HG02678 (cell line): ENCODE results near the gene KLHL35.
"Not testable (repeated sequence)": the region's sequence is repeated elsewhere in the genome, so short reads cannot be mapped to it uniquely, and the experiment has no call there.

Experiments used
- ATAC-seq: cut with Tn5 transposase; IDR thresholded peaks from one replicate; pipeline ENCODE4 v1.9.1; 2021; ENCODE audit warnings: mild to moderate bottlenecking, moderate library complexity; ENCODE audit not compliant: unreplicated experiment

Gene KLHL35

GRCh38 chr11:75394085-75394840 is 38.7 kb downstream of the KLHL35 start:
- ATAC-seq = no peak

- ATAC-seq = no peak
Observed at GRCh38 chr11:75389925-75390324, 43.1 kb downstream of the KLHL35 start.

GRCh38 chr11:75389276-75389605 is 43.8 kb downstream of the KLHL35 start:
- no peak for ATAC-seq

GRCh38 chr11:75388386-75389275 is 44.4 kb downstream of the KLHL35 start:
- no peak for ATAC-seq

GRCh38 chr11:75387736-75388294 is 45.2 kb downstream of the KLHL35 start:
- ATAC-seq = no peak

- no peak for ATAC-seq
Observed at GRCh38 chr11:75386942-75387630, 45.9 kb downstream of the KLHL35 start.

GRCh38 chr11:75384438-75385080 is 48.4 kb downstream of the KLHL35 start:
- ATAC-seq = no peak

GRCh38 chr11:75383246-75383645 is 49.8 kb downstream of the KLHL35 start:
- ATAC-seq = no peak

- ATAC-seq = no peak
Observed at GRCh38 chr11:75380716-75381420, 52.1 kb downstream of the KLHL35 start.

- ATAC-seq = no peak
Observed at GRCh38 chr11:75380245-75380644, 52.8 kb downstream of the KLHL35 start.

GRCh38 chr11:75378776-75379175 is 54.2 kb downstream of the KLHL35 start:
- ATAC-seq = not testable (repeated sequence)

- no peak for ATAC-seq
Observed at GRCh38 chr11:75376175-75376574, 56.8 kb downstream of the KLHL35 start.

GRCh38 chr11:75375626-75376025 is 57.4 kb downstream of the KLHL35 start:
- no peak for ATAC-seq

- no peak for ATAC-seq
Observed at GRCh38 chr11:75374646-75375045, 58.4 kb downstream of the KLHL35 start.

GRCh38 chr11:75373201-75373600 is 59.8 kb downstream of the KLHL35 start:
- ATAC-seq = no peak
